AG09309 (cell line): ENCODE data around the gene CCDC186.

Experiments
- DNase-seq: peaks from one replicate; pipeline ENCODE4 v3.0.0-alpha.2; 2010; ENCODE audit warnings: low read depth
- H3K4me3 ChIP-seq: 2 replicates; pipeline ENCODE4 v1.5.1; 2011; ENCODE audit warnings: mild to moderate bottlenecking, low read depth, low read length, moderate library complexity; ENCODE audit not compliant: control insufficient read depth
- CTCF ChIP-seq: IDR thresholded peaks from 2 replicates; pipeline ENCODE4 v1.5.1; 2011; ENCODE audit warnings: mild to moderate bottlenecking, low read depth, low read length, inconsistent platforms; ENCODE audit not compliant: insufficient read depth, control insufficient read depth; ENCODE audit errors: missing control alignments

CCDC186 gene

DNA sequence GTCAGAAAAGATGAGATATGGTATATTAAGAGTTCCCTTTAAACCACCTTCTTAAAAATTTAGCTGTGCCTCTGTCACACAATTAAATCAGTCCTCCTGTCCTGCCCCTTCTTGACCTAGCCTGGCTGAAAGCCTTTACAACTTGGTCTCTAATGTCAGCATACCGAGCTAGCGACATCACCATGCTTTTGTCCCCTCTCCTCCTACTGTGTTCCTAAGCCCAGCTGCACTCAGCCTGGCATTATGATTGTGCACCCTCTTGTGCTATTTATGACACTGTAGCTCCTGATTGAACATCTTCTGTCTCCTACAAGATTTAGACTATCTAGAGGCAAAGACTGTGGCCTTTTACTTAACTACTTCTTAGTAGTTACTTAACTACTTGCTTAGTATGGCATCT, 34.3 kb upstream of the CCDC186 start:
- no peak for TF ChIP-seq CTCF
- H3K4me3 ChIP-seq, result no peak overlapping the region
- DNase-seq, result no peak

- no peak overlapping the region for H3K4me3 ChIP-seq
- no peak for TF ChIP-seq CTCF
- no peak for DNase-seq
Measured at GRCh38 chr10:114207349-114207748, 33.3 kb upstream of the CCDC186 start.

DNA sequence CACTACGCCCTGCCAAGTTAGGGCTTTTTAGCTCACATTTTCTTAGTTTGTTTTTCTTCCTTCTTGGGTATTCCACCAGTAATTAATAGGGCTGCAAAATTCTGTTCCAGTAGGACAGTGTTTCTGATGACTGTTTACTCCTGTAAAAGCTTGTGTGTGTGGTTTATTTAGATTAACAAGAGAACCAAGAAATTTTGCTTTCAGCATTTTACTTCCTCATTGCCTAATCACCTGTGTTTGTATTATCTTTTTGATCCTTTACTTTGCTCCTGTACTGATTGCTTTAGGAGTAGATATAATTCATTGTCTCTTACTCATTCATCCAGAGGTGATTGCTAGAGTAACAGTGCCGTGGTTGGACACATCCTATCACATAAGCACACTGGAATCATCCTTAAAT, 32.9 kb upstream of the CCDC186 start:
- no peak for DNase-seq
- no peak for TF ChIP-seq CTCF
- no peak overlapping the region for H3K4me3 ChIP-seq

DNA sequence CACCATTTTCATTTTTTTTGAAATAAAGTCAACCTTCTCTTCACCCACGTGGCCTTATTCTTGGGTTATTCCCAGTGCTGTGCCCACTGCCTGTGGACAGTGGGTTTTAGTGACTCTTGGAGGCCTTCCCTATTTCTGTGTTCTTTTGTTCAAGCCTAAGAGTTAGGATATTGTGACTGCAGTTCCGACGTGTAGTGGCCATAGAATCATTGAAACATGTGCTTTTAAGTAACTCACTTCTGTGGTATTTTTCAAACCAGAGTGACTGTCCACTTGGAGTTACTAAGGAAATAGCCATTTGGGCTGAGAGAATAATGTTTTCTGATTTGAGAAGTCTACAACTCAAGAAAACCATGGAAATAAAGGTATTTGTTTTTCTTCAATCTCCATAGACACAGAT, 28.8 kb upstream of the CCDC186 start:
- no peak for DNase-seq
- no peak for TF ChIP-seq CTCF

DNA sequence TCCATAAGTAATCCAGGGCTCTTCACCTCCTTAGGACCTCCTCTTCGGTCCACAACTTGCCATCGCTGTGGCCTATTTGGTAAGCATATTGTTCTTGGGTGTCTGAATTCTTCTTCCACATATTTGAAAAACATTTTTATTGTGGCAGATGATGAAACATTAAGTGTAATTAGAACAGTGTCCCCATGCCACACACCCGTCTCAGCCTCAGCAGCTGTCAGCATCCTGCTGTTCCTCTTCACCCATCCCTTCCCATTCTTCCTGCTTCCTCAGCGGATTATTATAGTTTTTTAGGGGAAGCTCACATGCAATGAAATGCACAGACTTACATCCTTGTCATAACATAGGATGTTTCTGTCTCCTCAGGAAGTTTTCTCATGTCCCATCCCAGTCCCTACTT, 25.2 kb upstream of the CCDC186 start:
- no peak for DNase-seq
- H3K4me3 ChIP-seq, result no peak overlapping the region
- TF ChIP-seq CTCF, result no peak

More for the DNA sequence above, 28.8 kb upstream of the CCDC186 start:
- no peak overlapping the region for H3K4me3 ChIP-seq

GRCh38 chr10:114195079-114195478, 21.1 kb upstream of the CCDC186 start:
- H3K4me3 ChIP-seq, result no peak overlapping the region
- no peak for TF ChIP-seq CTCF
- no peak for DNase-seq

GRCh38 chr10:114189700-114190099, 15.7 kb upstream of the CCDC186 start:
- no peak overlapping the region for H3K4me3 ChIP-seq
- no peak for TF ChIP-seq CTCF

More at GRCh38 chr10:114189700-114190099, 15.7 kb upstream of the CCDC186 start:
- no peak for DNase-seq
